Stimulated activated CD8-positive, alpha-beta memory T cell treated with anti-CD3 and anti-CD28 coated beads, Interleukin-4, amount 100 ng/mL, for 4 hours (primary cell): ENCODE measurements around the gene DNASE1L1.

Source experiments
- DNase-seq, 2 donors: peaks; one replicate each; pipeline ENCODE4 v3.0.0-alpha.2; 2020; ENCODE audit warnings: low read depth in 2 of 2, low spot score in 1 of 2

DNASE1L1 gene

GRCh38 chrX:154369449-154370299, 39.4 kb downstream of the DNASE1L1 start:
- peak; percentile 39 to 65 for DNase-seq

- peak; percentile 81 to 95 for DNase-seq
Measured at GRCh38 chrX:154368630-154369448, 40.2 kb downstream of the DNASE1L1 start.

DNA sequence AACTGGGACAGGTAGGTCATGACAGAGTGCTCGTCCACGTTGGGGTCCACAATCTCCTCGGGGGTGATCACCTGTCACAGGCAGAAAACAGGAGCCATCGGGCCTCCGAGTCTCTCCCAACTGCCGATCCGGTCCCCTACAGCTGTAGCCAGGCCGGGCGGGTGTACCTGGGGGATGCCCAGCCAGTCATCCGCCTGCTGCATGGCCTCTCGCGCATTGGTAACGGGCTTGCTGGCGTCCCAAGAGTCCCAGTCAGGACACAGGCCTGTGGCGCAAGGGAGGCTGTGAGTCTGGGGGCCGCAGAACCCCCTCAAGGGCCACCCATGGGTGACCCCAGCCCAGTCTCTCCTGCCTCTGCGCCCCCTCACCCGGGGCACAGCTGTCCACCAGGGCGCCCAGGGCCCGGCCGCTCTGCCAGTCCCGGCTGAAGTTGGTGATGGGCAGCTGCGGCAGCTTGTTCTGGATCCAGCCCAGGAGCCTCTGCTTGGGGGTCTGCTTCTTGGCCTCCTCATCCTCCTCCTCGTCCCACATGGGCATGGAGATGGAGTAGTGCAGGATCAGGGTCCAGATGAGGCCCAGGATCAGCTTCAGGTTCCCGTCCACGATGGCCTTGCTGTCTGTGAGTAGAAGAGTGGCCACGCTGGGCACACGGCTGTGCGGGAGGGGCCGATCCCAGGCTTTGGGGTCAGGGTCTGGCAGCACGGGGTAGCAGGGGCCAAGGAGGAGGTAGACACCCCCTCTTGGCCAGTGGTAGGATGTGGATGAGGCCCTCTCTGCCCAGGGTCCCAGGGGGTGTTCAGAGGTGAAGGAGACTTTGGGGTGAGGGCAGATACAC, 41.4 kb downstream of the DNASE1L1 start:
- DNase-seq = no peak

GRCh38 chrX:154366666-154367055, 42.4 kb downstream of the DNASE1L1 start:
- no peak for DNase-seq

DNA sequence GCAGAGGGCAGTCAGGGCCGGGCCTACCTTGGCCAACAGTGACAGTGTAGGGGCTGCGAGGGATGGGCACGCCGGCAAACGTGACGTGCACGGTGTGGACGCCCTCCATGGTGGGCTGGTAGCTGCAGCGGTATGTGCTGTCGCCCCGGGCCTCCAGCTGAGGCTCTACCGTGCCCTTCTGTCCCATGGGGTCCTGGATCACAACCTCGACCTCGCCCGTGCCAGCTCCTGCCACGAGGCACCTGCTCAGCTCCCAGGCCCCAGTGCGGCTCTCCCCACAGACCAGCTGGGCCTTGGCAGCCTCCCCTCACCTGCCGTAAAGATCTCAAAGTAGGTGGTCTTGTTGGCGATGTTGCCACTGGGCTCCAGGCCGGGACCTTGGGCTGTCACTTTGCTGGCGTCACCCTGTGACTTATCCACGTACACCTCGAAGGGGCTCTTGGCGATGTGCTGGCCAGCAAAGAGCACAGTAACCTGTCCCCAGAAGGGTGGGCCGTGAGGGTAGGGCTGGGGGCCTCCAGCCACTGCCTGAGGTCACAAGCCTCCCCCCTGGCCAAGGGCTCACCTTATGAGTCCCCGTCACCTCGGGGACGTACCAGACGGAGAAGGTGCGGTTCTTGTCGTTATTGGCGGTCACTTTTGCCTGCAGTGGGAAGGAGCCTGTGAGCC, 42.9 kb downstream of the DNASE1L1 start:
- no peak for DNase-seq

DNA sequence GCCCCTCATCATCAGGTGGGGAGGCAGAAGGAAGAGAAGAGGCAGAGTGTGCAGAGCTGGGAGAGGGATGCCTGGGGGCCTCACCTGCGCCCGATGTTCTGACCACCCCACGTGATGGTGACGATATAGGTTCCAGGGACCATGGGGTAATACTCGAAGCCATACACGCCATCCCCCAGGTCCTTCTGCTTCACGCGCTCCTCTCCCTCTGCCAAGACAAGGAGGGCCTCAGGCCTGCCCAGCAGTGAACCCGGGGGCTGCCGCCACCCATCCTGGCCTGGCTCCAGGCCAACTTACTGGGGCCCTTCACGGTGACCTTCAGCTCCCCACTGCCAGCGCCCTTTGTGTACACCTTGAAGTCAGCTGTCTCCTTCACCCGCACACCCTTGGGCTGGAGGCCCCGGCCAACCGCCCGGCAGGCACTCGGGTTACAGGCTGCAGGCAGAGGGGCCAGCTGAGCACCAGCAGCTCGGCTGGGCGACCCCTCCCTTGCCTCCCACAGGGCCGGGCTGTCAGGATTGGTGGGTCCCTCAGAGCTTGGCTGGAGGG, 43.9 kb downstream of the DNASE1L1 start:
- no peak for DNase-seq

DNA sequence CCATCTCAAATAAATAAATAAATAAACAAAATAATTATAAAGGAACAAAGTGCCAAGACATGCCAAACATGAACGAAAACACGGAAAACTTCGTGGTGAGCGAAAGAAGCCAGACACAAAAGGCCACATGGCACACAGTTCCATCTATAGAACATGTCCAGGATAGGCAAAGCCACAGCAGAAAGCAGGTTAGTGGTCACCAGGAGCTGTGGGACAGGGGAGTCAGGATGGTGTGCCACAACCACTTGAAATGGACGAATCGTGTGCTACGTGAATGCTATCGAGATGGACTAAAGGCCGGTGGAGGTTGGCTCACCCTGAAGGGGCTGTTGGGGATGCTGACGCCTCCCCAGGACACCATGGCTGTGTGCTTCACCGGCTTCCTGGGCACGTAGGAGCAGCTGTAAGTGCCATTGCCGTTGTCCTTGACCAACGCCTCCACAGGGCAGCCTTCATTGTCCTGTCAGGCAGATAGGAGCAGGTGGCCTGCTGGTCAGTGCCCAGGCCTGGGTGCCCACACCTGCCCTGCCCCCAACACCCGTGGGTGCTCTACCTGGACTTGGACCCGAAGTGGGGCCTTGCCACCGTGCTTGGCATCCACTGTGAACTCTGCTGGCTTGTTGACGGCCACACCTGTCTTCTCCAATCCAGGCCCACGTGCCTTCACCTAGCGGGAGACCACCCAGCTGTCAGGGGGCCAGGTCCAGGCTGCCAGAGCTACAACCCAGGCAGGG, 45.2 kb downstream of the DNASE1L1 start:
- no peak for DNase-seq

DNA sequence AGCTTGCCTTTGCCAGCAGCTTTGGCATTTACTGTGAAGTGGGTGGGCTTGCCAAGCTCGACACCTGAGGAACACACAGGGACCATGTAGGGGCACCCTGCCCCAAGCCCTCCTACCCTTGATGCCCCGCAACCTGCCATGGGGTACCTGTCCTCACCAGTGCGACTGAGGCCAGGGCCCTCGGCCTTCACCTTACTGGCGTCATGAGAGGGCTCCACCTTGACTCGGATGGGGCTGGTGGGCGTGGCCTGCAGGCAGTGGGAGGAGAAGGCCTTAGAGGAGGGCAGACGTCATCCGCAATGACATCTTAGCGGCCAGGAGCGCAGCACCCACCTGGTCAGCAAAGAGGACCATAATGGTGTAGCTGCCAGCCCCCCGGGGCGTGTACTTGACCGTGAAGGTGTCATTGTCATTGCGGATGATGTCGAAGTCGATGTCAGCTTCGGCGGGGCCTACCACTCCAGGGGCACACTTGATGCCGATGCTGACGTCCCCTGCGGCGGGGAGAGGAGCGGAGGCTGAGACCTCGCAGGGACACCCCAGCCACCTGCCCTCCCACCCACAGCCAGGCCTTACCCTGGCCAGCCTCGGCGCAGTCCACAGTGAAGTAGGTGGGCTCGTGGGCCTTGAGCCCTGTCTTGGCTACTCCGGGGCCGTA, 46.8 kb downstream of the DNASE1L1 start:
- DNase-seq = no peak

- no peak for DNase-seq
Measured at GRCh38 chrX:154360155-154360713, 48.8 kb downstream of the DNASE1L1 start.

DNA sequence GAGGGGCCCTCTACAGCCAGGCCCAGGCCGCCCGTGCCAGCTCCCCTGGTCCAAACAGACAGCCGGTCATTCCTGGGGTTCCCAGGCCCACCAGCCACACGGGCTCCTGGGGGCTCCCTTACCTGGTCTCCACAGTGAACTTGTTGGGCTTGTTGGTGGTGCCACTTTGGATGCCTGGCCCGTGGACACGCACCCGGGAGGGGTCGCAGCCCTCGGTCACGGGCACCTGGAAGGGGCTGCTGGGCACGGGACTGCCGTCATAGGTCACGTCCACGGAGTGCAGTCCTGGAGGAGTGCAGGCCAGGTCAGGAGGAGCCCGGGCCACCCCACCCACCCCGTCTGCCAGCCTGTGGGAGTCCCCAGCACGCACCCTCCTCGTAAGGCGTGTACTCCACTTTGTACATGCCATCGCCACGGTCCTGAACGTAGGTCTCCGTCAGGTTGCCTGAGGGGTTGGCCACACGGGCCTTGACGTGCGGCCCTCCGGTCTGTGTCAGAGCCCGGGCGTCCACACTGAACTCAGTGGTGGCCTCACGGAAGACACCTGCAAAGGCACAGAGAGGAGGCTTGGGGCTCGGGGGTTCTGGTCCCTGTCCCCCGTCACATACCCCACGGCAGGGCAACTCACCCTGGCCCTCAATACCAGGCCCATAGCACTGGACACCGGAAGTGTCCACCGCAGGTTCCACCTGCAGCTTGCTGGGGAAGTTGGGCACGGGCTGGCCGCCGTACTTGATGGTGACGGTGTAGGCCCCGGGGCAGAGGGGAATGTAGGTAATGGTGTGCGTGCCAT, 49.5 kb downstream of the DNASE1L1 start:
- no peak for DNase-seq

DNA sequence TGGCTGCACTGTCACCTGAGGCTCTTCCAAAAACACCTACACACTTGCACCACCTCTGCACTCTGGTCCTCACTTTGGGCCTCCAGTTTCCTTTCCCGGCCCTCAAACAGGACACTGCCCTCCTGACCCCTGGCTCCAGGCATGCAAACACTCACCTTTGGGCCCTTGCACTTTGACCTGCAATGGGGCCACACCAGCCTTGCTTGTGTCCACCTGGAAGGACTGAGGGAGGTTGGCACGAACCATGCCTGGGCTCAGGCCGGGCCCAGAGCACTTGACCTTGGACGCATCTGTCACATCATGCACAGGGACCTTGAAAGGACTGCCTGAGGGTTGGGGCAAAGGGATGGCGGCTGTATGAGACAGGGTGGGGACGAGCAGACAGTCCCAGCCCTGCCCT, 50.2 kb downstream of the DNASE1L1 start:
- DNase-seq = no peak

- DNase-seq = no peak
Measured at GRCh38 chrX:154358011-154358410, 51.0 kb downstream of the DNASE1L1 start.

DNA sequence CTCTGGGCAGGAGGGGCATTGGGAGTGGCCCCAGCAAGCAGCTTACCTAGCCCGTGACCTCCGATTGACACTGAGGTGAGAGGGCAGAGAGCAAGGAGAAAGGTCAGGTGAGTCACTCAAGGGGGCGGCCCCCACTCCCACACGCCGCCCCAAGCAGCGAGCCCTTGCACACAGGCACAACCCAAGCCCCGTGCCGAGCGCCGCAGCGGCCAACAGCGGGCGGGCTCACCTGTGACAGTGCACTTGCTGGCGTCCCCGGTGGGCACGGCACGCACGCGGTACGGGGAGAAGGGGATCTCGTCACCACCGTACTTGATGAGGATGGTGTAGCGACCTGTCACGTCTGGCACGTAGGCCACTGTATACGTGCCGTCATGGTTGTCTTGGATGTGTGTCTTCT, 51.8 kb downstream of the DNASE1L1 start:
- DNase-seq = no peak

DNA sequence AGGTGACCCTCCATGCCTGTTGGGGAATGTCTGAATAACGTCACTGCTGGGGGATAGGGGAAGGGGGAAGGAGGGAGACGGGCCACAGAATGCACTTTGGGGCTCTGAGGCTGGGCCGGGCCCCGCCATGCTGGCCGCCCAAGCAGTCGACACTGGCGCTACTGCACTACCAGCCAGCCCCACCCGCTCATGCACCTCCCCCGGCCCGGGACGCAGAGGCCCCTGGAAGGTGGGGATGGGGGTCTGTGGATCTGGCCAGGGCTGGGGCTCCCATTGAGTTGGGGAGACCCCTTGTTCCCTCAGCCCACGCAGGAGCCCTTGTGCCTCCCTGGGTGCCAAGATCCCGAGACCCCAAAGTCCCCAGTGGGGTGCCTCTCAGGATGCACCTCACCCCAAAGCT, 52.5 kb downstream of the DNASE1L1 start:
- DNase-seq = no peak

GRCh38 chrX:154355776-154356140, 53.3 kb downstream of the DNASE1L1 start:
- no peak for DNase-seq

GRCh38 chrX:154355094-154355775, 53.8 kb downstream of the DNASE1L1 start:
- no peak for DNase-seq

DNA sequence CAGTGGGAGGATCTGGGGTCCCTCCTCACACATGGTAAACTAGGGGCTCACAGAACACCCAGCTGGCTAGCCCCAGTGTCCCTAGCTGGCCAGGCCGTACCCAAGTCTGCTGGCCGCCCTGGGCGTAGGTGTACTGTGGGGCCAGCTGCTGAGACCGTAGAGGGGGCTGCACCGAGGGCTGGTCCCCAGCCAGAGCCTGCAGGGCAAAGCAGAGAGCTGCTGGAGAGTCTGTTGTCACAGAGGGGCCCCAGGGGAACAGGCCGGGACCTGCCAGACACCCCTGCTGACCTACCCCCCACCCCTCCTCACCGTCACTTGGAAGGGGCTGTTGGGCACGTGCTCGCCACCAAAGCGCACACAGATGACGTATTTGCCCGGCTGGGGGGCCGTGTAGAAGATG, 54.5 kb downstream of the DNASE1L1 start:
- no peak for DNase-seq

- no peak for DNase-seq
Measured at GRCh38 chrX:154354013-154354412, 55.0 kb downstream of the DNASE1L1 start.
